ENCODE results near the gene TSPYL2. TPM values are rescaled to one million over a fixed set of nuclear protein-coding genes. Genes with fewer than 3 reads are reported as not detected.

The TSPYL2 gene
- total RNA-seq = 9.0 and 14.0 TPM in 2 replicates

GRCh38 chrX:53081925-53082772 lies at the start of gene TSPYL2:
Gene TSPYL2 (plus strand): TSS chrX:53082367. CDS start chrX:53082499, 132 bp downstream.

DNA sequence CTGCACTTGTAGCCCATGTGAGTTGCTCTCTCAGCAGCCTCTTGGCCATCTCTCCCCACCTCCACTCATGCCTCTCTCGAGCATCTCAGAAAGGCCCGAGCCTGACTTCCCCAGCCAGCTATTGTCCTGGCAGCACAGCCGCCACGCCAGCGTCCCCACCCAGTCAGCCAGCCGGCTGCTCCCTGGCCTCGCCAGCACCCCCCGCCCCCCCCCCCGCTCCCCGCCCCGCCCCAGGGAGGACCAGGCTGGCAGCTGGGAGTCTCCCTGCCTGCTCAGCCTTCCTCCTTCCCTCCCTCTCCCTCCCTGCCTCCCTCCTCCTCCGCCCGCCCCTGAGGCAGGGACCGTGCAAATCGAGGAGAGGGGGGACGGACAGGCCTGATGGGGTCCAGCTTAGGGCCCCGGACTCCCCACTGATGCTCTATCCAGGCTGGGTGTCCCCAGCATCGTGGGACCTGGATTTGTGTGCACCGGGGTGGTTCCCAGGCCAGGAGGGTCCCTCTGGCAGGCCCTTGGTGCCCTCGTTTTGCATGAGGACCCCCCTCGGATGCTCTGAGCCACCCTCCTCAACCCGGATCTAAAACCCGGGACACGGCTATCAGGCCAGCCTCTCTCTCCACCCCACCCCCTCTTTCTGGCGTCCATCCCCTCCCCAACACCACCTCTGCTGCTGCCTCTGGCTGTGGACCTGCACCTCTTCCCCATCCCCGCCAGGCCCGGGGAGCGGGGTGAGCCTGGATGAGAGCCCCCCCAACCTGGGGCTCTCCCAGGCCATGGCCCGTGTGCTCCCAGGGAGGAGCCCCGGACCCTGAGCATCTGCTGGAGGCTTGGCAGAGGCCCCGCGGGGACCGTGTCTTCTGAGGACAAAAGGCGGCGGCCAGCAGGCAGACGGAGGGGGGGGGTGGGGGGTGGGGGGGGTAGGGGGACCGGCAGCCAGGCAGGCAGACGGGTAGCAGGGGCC lies 33.7 kb upstream of the TSPYL2 start, which contains the start of gene GPR173:
GPR173 (plus strand) TSS at position 621 of the 958 bp plus-strand sequence. CDS start 27,833 bp downstream, outside the sequence.

GRCh38 chrX:53093748-53094581 lies 11.8 kb downstream of the TSPYL2 start, which contains the start of gene KANTR:
Gene KANTR (plus strand): TSS chrX:53094142. CDS start chrX:53124273, 30,131 bp downstream.

Other genes starting within 250 kb of the TSPYL2 start
- not detected in 2 replicates for gene XAGE3, start 214.3 kb upstream of the TSPYL2 start, total RNA-seq
- gene FAM156B, start 185.0 kb upstream of the TSPYL2 start, total RNA-seq = 4.6 and 5.7 TPM in 2 replicates
- gene FAM156A, start 123.8 kb upstream of the TSPYL2 start, total RNA-seq = 7.0 and 7.2 TPM in 2 replicates
- 1.1 and 1.5 TPM in 2 replicates for gene GPR173, start 33.6 kb upstream of the TSPYL2 start, total RNA-seq
- gene KANTR, start 11.8 kb downstream of the TSPYL2 start, total RNA-seq = 5.1 and 6.8 TPM in 2 replicates
- 56.0 and 125 TPM in 2 replicates for gene KDM5C, start 142.8 kb downstream of the TSPYL2 start, total RNA-seq
- 0.22 and 0.34 TPM in 2 replicates for gene IQSEC2, start 199.2 kb downstream of the TSPYL2 start, total RNA-seq